Hematopoietic multipotent progenitor cell treated with erythropoietin and hydrocortisone succinate and interleukin-3 and kit ligand, for 6 days (in vitro differentiated cells): ENCODE results near the gene SPATA20.
A peak's percentile ranks its signal among the peaks of the same experiment; 100 is the strongest.

Source experiments
- DNase-seq: peaks from one replicate; pipeline ENCODE4 v3.0.0-alpha.2; 2015

SPATA20 gene

GRCh38 chr17:50560931-50561745 is 14.2 kb downstream of the SPATA20 start:
- no peak for DNase-seq

- DNase-seq = no peak
Measured at GRCh38 chr17:50561746-50562141, 14.8 kb downstream of the SPATA20 start.

- peak; percentile 23 for DNase-seq
Measured at GRCh38 chr17:50562242-50563091, 15.5 kb downstream of the SPATA20 start.

GRCh38 chr17:50563092-50563511 is 16.1 kb downstream of the SPATA20 start:
- DNase-seq = no peak

- DNase-seq = peak; percentile 26
Measured at GRCh38 chr17:50564916-50565315, 17.9 kb downstream of the SPATA20 start.

- peak; percentile 34 for DNase-seq
Measured at GRCh38 chr17:50565402-50566350, 18.7 kb downstream of the SPATA20 start.

GRCh38 chr17:50566886-50567285 is 19.9 kb downstream of the SPATA20 start:
- DNase-seq = no peak

- no peak for DNase-seq
Measured at GRCh38 chr17:50568659-50569058, 21.7 kb downstream of the SPATA20 start.

- no peak for DNase-seq
Measured at GRCh38 chr17:50569592-50569991, 22.6 kb downstream of the SPATA20 start.

GRCh38 chr17:50570032-50570431 is 23.1 kb downstream of the SPATA20 start:
- DNase-seq = no peak

GRCh38 chr17:50570528-50570927 is 23.6 kb downstream of the SPATA20 start:
- no peak for DNase-seq

- DNase-seq = no peak
Measured at GRCh38 chr17:50571681-50572080, 24.7 kb downstream of the SPATA20 start.

GRCh38 chr17:50572541-50572940 is 25.6 kb downstream of the SPATA20 start:
- DNase-seq = no peak

GRCh38 chr17:50573866-50574611 is 27.1 kb downstream of the SPATA20 start:
- DNase-seq = no peak

- DNase-seq = peak; percentile 28
Measured at GRCh38 chr17:50575581-50576210, 28.7 kb downstream of the SPATA20 start.

- DNase-seq = no peak
Measured at GRCh38 chr17:50576864-50577263, 29.9 kb downstream of the SPATA20 start.

- DNase-seq = no peak
Measured at GRCh38 chr17:50577451-50577954, 30.5 kb downstream of the SPATA20 start.

GRCh38 chr17:50578173-50578572 is 31.2 kb downstream of the SPATA20 start:
- no peak for DNase-seq

- DNase-seq = no peak
Measured at GRCh38 chr17:50579399-50579798, 32.4 kb downstream of the SPATA20 start.

GRCh38 chr17:50580646-50581045 is 33.7 kb downstream of the SPATA20 start:
- no peak for DNase-seq

- DNase-seq = no peak
Measured at GRCh38 chr17:50581316-50581715, 34.3 kb downstream of the SPATA20 start.
